ENCODE results near the gene ZNF274. TPM values are rescaled to one million over a fixed set of nuclear protein-coding genes. Genes with fewer than 3 reads are reported as not detected.
"Not testable (repeated sequence)": the region's sequence is repeated elsewhere in the genome, so short reads cannot be mapped to it uniquely, and the experiment has no call there.

ZNF274 gene
- total RNA-seq (10 to 100 TPM; 32.5 to 53.4 (median 36.9) TPM), polyA plus RNA-seq (10 to 100 TPM; 17.5 to 19.5 (median 18.4) TPM)
- long read RNA-seq, donor 1, full-length matches to known transcripts, result 6 of 6 reads
- long read RNA-seq, donor 1, partial matches to known transcripts, result 0 of 6 reads
- long read RNA-seq, donor 1, other reads (novel, unspliced or antisense), result 0 of 6 reads
- long read RNA-seq, donor 2, result 0 reads

- peak within 1 kb of the TSS; percentile 47 to 92 (median 68) for H3K4me3 ChIP-seq
- intact Hi-C loops (cut with DNase I; ENCODE audit: low total_unique reads), result no loop called here
Measured at GRCh38 chr19:58182989-58183816, at the start of gene ZNF274. ZNF274 (plus strand) TSS chr19:58183061; CDS start chr19:58183966, 905 bp downstream.

GRCh38 chr19:58134244-58134643, 48.6 kb upstream of the ZNF274 start:
- WGBS, 5 donors, result 93 to 100% (median 98%) methylated on average over 1 of the region's 1 CpG
- DNase-seq, result no peak
- no peaks in the 10 kb centered on the region for H3K4me1 ChIP-seq
- intact Hi-C loops (cut with DNase I; ENCODE audit: low total_unique reads), result no loop called here
- TF ChIP-seq CTCF (IDR thresholded peaks at IDR 0.05 in 8 of 11, conservative IDR thresholded peaks at IDR 0.05 in 3 of 11) (no peak), POLR2AphosphoS5 (IDR thresholded peaks at IDR 0.05) (no peak), POLR2A (IDR thresholded peaks at IDR 0.05) (no peak)
- no peak overlapping the region for H3K27ac ChIP-seq
- H3K36me3 ChIP-seq, result peaks cover 48 to 100% (median 100%) of the 10 kb centered on the region in 6 donors
- no peaks in the 10 kb centered on the region for H3K27me3 ChIP-seq (replicated peaks in 1 of 7)
- no peak overlapping the region for H3K4me3 ChIP-seq
- H3K9me3 ChIP-seq, result peaks cover 70 to 100% (median 100%) of the 10 kb centered on the region in 8 donors

More at GRCh38 chr19:58182989-58183816, at the start of gene ZNF274:
- Histone ChIP-seq H3K27ac (peak within 1 kb of the TSS; percentile 98 to 100 (median 100)), H3K27me3 (replicated peaks in 1 of 7) (no peaks in the 10 kb centered on the region), H3K4me1 (peaks cover 4 to 20% (median 11%) of the 10 kb centered on the region in 6 donors), H3K36me3 (peaks cover 16 to 78% (median 52%) of the 10 kb centered on the region in 6 donors), H3K9me3 (peaks cover 53 to 96% (median 92%) of the 10 kb centered on the region in 8 donors)
- TF ChIP-seq CTCF (IDR thresholded peaks at IDR 0.05 in 8 of 11, conservative IDR thresholded peaks at IDR 0.05 in 3 of 11) (no peak), POLR2AphosphoS5 (IDR thresholded peaks at IDR 0.05) (peak; percentile 97 to 98 (median 98)), POLR2A (IDR thresholded peaks at IDR 0.05) (peak; percentile 17 to 80 (median 45))
- peak; percentile 99 for DNase-seq
- 1 to 2% (median 1%) methylated on average over 16 to 80 of the region's 80 CpGs for WGBS, 5 donors

- Histone ChIP-seq H3K27me3 (replicated peaks in 1 of 7) (no peaks in the 10 kb centered on the region), H3K4me3 (no peak overlapping the region), H3K27ac (no peak overlapping the region), H3K9me3 (peaks cover 12 to 82% (median 68%) of the 10 kb centered on the region in 8 donors), H3K36me3 (peaks cover 5 to 63% (median 27%) of the 10 kb centered on the region in 6 donors), H3K4me1 (peaks cover 7 to 21% (median 15%) of the 10 kb centered on the region in 6 donors)
- intact Hi-C loops (cut with DNase I; ENCODE audit: low total_unique reads), result no loop called here
- 93 to 99% (median 97%) methylated on average over 3 of the region's 3 CpGs for WGBS, 5 donors
- DNase-seq, result no peak
- no peak for TF ChIP-seq POLR2A (IDR thresholded peaks at IDR 0.05)
- no peak for TF ChIP-seq POLR2AphosphoS5 (IDR thresholded peaks at IDR 0.05)
- TF ChIP-seq CTCF (IDR thresholded peaks at IDR 0.05 in 8 of 11, conservative IDR thresholded peaks at IDR 0.05 in 3 of 11), result no peak
Measured at GRCh38 chr19:58145849-58146248, 37.0 kb upstream of the ZNF274 start.

GRCh38 chr19:58147475-58147874, 35.4 kb upstream of the ZNF274 start:
- H3K4me3 ChIP-seq; intact Hi-C loops (cut with DNase I; ENCODE audit: low total_unique reads); H3K27me3 ChIP-seq (replicated peaks in 1 of 7); DNase-seq; H3K27ac ChIP-seq: not testable (repeated sequence)
- peaks cover 12 to 77% (median 52%) of the 10 kb centered on the region in 8 donors for H3K9me3 ChIP-seq
- H3K4me1 ChIP-seq, result peaks cover 11 to 30% (median 21%) of the 10 kb centered on the region in 6 donors
- H3K36me3 ChIP-seq, result peaks cover 0 to 47% (median 11%) of the 10 kb centered on the region in 6 donors
- WGBS, 5 donors, result 87 to 100% (median 94%) methylated on average over 5 to 23 of the region's 28 CpGs
